GM21576 (cell line): ENCODE measurements around the gene SIGLEC1.

Experiments used
- ATAC-seq: cut with Tn5 transposase; IDR thresholded peaks from one replicate; pipeline ENCODE4 v1.9.1; 2021; ENCODE audit warnings: mild to moderate bottlenecking, moderate library complexity; ENCODE audit not compliant: unreplicated experiment

SIGLEC1 gene

DNA sequence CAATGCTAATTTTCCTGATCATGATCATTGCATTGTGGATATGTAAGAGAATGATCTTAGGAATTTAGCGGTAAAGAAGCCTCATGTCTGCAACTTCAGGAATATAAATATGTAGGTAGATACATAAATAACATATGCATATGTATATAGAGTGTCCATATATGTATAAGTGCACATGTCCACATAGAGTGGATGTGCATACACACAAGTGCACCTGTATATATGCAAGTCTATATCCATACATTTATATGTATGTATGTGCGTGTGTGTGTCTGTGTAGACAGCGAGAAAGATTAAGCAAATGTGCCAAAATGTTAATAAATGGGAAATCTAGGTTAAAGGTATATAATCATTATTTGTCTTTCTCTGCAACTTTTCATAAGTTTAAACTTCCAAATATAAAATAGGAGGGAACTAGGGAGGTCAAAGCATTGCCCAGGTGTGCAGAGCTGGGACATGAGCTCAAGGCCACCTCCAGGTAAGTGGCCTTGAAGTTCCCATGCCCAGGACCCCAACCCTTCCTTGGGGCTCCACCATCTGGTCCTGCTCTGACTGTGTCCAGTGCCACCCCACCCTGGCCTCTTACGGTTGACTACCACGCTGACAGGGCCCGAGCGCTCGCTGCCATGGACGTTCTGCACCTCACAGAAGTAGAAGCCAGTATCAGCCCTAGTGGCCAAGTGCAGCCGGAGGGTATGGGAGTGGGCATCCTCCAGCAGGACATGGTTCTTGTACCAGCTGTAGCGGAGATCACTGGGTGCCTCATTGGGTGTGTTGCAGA lies 9.6 kb downstream of the SIGLEC1 start:
- ATAC-seq: no peak

DNA sequence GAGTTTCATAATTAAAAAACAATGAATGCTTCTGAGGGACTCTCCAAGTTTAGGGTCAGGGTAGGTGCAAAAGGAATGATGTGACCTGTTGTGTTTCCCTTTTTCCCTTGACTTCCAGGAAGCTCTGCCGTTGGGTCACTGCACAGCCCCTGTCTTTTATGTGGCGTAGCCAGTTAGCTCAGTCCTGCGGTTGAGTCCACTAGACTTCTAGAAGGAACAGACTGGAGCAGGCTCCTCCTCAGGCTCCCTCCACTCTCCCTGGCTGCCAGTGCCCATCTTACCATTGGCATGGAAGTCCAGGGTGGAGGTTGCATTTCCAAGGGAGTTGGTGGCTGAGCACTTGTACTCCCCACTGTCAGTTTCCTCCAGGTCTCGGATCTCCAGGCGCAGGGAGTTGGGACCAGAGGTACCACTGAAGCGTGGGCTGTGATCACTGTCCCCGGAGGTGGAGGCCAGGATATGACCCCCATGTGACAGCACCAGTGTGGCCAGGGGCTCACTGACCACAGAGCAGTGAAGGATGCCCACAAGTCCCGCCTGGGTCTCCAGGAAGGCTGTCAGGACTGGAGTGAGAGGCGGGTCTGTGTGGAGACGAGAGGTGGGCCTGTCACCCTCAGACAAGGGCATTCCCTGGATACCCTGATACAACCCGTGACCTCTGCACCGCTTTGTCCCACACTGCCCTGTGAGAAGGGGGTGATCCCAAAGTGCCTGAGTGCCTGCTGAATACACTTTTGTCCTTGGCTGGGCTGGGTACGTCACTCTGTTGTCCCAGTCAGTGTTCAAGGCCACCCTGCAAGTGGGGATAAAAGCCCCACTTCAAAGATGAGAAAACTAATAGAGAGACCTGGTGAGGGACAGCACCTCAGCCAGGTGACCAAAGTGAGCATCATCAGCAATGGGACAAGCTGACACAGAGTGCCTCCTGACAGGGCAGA lies 11.1 kb downstream of the SIGLEC1 start:
- ATAC-seq: no peak

DNA sequence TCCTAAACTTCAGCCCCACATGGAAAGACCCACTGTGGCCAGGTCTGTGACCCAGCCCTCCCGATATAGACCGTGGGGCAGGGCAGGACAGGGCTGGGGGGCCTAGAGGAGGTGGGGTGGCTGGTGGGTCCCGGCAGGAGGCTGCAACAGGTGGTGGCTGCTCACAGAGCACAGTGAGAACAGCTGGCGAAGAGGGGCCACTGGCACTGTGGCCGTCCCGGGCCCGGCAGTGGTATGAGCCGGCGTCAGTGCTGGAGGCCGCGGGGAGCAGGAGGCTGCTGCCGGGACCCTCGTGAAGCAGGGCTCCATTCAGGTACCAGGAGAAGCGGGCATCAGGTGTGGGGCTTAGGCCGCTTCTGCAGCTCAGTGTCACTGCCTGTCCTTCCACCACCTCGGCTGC lies 13.4 kb downstream of the SIGLEC1 start:
- ATAC-seq: no peak

DNA sequence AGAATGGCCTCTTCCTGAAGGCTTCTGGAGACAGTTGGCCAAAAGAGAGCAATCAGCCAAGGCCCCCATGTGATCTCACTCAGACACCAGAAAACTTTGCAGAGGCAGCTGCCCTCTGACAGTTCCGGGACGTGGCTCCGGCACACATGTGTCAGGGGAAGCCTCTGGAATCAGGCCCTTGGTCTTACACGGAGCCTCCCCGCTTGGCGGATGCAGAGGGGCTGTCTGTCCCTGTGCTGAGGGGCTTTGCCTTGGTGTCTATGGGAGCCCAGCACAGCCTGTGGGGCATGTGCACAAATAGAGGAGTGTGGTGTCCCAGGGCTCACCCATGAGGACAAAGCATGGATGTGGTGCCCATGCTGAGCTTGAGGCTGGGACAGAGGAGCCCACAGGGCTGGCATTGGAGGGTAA lies 13.8 kb downstream of the SIGLEC1 start:
- no peak for ATAC-seq

DNA sequence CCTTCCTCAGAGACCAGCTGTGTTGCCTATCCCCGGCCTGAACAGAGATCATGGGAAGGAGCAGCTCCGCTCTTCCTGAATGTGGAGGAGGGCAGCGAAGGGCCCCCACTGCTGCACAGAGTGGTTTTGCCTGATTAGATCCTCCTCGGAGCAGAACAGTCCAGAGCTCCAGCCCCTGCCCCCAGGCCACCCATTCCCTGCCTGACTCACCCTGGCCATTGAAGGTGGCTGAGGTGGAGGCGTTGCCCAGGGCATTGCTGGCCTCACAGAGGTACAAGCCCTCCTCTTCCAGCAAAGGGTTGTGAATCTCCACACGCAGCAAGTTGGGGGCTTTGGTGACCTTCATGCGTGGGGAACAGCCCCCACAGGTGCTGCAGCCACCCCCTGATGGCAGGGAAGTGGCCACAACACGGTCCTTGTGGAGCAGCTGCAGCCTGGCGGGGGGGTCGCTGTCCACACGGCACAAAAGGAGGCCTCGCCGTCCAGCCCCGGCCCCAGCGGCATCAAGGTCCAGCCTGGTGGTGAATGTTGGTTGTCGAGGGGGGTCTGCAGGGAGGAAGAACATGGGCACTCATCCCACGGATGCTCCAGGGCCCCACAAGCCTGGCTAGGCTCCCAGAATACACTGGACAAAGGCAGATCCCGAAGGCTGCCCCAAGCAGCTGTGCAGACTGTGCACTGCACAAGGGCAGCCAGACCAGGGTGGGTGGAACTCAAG lies 14.7 kb downstream of the SIGLEC1 start:
- no peak for ATAC-seq

DNA sequence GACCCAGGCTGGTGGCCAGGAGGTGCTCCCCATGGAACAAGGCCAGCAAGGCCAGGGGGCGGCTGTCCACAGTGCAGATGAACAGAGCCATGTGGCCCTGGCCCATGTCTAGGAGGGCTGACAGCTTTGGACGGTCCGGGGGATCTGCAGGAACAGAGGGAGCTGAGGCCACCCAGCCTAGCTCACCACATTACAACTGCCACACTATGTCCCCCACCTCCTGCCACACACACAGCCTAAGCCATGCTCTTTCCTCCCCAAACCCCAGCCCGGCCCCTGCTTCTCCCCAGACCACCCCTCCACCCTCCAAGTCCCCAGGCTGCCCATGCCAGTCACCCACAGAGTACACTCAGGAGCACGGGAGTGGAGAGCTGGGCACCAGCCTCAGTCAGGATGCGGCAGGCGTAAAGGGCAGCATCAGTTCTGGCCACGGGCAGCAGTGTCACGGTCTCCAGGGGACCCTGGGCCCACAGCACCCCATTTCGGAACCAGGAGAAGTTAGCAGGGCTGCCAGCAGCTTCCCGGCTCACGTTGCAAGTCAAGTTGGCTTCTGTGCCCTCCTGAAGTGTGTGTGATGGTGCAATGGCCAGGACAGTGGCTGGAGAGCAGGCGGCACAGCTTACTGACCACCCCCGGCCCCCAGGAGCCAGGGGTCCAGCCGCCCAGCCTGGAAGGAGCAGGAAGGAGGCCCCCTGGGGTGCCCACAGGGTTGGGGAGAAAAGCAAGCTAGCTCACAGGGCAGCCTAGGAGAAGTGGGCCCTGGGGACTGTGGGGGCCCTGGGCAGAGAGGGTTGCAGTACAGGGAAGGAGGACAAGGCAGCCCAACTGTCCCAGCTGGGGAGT lies 15.4 kb downstream of the SIGLEC1 start:
- ATAC-seq: no peak

DNA sequence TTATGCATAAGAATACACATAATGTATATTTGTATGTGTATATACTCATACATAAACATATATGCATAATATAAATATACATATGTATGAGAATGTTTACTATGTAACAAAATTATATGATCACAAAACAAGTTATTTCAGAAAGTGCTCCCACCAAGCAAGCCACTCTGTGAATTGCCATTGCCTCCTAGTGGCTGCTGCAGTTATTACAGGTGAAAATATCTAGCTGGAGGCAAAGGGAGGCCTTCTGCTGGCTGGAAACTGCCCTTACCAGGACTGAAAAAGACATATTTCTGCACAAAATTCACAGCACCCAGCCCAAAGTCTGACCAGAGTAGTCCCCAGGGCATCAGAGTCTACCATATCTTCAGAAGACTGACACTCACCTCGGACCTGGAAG lies 16.2 kb downstream of the SIGLEC1 start:
- ATAC-seq: no peak

DNA sequence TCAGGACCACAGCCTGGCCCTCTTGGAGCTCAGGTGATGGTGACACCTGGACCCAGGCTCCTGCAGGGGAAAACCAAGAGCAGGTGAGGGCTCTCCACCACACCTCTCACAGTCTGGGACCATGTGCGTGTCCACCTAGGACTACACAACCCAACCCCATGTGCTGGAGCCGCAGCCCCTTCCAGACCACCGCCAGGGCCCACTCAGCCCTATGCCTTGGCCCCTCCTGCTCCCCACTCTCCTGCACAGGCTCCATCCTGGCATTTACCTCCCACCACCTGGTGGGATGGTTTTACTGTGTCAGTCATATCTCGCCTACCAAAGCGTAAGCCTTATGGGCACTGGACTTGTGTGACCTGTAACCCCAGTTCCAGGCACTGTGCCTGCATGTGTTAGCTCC lies 17.5 kb downstream of the SIGLEC1 start:
- ATAC-seq: no peak

DNA sequence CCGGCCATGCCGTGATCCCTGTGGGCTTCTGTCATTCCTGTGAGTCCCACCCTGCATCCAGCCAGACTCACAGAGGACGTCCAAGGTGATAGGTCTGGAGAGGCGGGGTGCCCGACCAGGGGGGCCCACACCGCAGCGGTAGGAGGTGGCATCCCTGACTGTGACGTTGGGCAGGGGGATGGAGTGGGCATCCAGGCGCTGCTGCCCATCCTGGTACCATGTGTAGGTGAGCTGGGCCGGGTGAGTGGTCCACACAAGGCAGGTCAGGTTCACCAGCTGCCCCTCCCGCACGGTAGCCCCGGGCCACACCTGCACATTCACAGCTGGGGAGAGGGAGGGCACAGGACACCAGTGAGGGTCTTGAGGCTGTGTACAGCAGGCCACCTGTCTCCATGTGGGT lies 19.0 kb downstream of the SIGLEC1 start:
- no peak for ATAC-seq

DNA sequence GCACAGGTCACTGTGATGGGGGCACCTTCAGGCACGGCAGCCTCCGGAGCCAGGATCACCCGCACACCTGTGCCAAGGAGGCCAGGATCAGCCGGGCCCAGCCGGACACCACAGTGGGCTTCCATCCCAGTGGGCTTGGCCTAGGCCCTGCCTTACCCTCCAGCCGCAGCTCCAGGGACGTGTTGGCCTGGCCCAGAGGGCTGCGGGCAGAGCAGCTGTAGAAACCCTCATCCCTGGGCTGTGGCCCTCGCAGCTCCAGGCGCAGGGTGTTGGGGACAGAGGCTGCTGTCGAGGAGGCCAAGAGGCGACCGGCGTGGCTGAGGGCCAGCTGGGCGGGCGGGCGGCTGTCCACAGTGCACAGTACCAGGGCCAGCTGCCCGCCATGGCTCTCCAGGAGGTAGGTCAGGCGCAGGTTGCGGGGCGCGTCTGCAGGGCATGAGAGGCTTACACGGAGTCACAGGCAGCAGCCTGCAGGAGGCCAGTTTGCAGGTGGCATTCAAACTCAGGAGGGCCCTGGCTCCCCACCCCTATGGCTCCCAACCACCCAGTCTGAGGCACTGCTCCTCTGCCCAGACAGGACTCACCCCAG lies 19.6 kb downstream of the SIGLEC1 start:
- no peak for ATAC-seq

DNA sequence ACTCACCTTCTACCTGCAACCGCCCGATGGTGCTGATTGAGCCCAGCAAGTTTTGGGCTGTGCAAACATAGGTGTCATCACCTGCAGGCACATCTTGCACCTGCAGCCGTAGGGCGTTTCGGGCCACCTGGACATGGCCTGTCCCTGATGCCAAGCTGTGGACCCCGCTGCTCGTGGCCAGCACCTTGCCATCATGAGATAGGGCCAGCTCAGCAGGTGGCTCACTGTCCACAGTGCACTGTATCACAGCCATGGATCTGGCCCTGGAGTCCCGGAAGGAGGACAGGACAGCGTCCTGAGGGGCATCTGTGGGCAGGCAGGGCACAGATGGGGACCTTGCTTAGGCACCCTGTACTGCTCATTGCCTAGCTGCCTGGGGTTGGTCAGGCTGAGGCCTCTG lies 20.5 kb downstream of the SIGLEC1 start:
- no peak for ATAC-seq

DNA sequence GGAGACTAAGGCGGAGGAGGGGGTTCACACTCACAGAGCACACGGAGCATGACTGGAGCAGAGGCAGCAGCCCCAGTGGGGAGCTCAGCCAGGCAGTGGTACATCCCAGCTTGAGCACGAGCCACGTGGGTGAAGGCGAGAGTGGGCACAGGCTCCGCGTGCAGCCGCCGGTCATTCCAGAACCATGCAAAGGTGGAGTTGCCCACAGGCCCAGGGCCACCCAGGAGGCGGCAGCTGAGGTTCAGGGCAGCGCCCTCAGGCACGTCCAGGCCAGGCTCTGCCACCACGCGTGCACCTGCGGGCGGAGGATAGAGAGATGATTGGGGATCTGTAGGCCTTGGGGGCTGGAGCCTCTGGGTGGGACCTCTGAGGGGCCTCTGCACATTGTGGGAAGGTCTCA lies 21.1 kb downstream of the SIGLEC1 start:
- ATAC-seq: no peak

DNA sequence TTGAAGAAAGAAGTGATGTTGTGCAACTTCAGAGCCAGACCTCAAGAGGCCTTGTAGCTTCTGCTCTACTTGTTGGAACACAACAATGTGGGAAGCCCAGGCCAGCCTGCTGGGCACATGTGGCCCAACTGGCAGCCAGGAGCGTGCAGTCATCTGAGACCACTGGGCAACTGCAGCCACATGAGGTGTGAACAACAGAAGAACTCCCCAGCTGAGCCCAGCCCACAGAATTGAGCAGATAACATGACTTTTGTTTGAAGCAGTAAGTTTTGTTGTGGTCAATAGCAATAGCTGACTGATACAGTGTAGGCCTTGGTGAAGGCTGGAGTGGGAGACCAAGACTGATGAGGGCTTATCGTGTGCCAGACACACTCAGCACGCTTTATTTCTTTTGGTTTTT lies 22.0 kb downstream of the SIGLEC1 start:
- ATAC-seq: no peak

DNA sequence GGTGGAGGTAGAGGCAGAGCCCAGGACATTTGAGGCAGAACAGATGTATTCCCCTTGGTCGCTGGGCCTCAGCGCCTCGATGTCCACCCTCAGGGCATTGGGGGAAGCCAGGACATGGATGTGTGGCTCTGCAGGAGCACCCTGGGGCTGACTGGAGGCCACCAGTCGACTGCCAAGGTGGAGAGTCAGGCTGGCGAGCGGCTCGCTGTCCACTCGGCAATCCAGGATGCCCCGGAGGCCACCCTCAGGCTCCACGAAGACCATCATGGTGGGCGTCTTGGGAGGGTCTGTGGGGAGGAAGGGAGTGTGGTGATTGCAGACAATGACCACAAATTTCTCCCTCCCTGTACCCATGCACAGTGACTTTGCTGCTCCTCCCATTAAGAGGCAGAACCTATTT lies 22.4 kb downstream of the SIGLEC1 start:
- ATAC-seq: no peak

DNA sequence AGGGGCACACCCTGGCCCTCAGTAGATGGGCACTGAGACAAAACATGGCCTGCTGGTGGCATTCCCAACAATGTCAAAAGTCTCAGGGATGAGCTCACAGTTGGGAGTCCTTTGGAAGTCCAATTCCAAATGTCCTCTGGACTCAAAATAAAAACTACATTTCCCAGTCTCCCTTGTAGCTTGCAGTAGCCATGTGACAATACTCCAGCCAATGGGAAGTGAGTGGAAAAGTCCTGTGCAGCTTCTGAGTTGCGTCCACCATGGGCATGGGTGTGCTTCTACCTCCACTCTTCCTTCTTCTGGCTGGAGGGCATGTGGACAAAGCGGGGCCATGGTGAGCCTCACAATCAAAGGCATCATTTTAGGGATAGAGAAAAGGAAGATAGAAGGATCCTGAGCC lies 24.7 kb downstream of the SIGLEC1 start:
- ATAC-seq: no peak

DNA sequence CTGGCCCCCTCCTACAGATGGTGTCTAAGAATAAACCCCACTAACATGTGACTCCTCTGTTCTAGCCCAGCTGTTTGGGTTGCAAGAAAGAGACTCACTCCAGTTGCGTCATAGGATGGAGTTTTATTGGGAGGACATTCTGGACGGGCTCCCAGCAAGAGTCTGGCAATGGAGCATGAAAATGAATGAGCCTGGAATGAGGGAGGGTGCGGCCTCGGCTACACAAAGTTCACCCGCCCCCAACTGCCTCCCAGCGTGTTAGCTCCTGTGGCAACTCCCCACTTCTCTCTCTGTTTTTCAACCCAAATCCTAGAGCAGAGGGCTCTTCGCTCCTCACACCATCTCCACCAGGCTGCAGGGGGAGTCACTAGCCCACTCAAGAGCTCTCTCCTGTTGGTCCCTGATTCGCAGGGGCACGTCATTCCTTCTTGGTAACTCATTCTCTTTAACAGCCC lies 25.5 kb downstream of the SIGLEC1 start:
- ATAC-seq: no peak

DNA sequence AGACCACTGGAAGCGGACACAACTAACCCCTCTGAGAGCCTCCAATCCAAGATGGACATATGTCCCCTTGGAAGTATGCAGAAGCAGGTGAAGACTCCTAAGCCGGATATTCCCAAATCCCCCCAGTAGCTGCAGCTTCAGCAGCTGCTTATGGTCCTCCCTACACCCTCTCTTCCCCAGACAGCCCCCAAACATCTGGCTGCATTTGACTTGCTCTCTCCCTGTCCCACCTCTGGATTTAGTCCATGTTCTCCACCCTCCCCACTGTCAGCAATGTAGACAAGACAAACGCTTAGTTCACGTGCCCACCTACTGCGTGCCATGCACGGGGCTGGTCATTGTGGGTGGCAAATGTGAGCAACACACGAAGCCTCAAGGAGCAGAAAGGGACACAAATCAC lies 26.0 kb downstream of the SIGLEC1 start:
- ATAC-seq: no peak

DNA sequence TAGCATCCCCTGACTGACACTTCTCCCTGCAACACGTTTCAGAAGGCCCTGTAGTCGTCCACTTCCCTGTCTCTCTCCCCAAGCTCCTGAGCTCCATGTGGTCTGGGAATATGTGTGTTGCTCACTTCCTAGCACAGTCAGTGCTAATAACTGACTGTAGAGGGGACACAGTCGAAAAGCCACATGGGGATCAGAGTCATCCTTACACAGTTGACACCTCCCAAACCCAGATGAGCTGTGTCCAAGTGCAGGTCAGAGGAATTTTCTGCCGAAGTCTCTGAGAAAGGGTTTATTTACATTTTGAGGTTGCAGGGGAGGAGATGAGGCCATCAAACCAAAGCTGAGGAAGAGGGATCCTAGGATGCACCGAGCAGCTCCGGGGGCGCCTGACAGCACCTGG lies 27.1 kb downstream of the SIGLEC1 start:
- ATAC-seq: no peak

DNA sequence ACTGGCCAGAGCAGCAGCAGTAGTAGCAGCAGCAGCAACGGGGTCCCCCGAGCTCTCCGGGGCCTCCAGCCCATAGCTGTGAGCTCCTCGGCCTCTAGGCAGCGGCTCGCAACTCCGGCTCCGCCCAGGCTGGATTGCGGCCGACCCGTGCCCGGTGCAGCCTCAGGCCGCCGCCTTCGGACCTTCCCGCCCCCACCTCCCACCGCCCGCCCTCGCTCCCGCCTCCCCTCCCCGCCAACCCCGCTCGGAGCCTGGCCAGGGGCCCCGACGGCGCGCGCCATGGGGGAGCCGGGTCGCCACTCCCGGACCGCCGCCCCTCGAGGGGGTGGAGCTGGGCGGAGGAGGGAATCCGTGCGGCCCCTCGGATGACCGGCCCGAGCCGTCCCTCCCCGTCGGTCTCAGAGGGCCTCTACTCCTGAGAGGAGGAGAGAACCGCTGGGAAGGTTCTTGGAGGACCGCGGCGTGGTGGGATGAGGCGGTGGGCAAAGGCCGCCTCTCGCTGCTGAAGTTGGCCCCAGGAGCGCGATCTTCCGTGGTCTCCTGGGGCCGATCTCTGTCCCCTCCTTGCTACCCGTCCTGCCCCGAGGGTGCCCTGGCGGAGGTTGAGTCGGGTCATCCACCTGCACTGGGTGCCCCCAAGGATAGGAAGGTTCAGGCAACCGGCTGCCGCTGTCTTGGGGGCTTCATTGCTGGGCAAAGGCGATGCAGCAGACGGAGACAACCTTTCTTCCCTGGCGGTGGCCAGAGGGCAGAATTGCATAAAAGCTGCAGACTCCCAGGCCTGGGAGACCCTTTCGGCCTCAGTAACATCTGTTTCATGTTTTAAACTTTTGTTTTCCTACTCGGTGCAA lies 30.2 kb downstream of the SIGLEC1 start, which contains the start of gene ADAM33:
TSS of gene ADAM33 (minus strand) at position 80 of the 851 bp plus-strand sequence. CDS start at position 74, 6 bp downstream.
- no peak for ATAC-seq
